Fibroblast of pulmonary artery (primary cell): Measurements from ENCODE around the gene SYT2.
A peak's percentile ranks its signal among the peaks of the same experiment; 100 is the strongest.

ENCODE experiments used
- DNase-seq: peaks from one replicate; pipeline ENCODE4 v3.0.0-alpha.2; 2010; ENCODE audit warnings: low read depth
- H3K4me3 ChIP-seq: replicated peaks from 2 replicates; pipeline ENCODE4 v1.5.1; 2011; ENCODE audit warnings: low read depth, mild to moderate bottlenecking, control low read depth, low read length, moderate library complexity
- CTCF ChIP-seq: IDR thresholded peaks from 2 replicates; pipeline ENCODE4 v1.5.1; 2011; ENCODE audit warnings: mild to moderate bottlenecking, control low read depth, low read length, inconsistent platforms; ENCODE audit errors: missing control alignments

Gene SYT2

GRCh38 chr1:202694314-202694713 is 15.9 kb downstream of the SYT2 start:
- TF ChIP-seq CTCF: no peak
- H3K4me3 ChIP-seq: no peak overlapping the region
- no peak for DNase-seq

DNA sequence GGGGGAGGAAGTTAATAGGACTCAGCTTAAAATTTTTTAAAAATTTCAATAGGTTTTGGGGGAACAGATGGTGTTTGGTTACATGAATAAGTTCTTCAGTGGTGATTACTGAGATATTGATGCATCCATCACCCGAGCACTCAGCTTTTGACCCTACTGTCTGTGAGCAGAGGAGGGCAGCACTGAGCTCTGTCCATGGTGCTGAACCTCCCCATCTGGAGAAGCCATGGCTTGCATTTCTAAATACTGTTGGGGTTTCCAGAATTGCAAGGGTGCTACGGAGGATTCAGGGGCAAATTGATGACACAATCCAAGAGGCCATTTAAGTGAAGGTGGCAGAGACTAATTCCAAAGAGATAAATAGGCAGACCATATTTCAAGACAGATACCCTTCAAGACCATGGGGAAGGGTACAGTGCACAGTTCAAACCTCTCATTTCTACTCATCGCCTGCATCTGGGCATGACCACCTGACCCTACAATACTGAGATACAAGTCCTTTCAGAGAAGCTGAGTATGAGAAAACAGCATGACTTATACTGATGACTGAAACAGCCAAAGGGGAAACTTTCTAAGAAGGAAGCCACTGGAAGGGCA is 17.2 kb downstream of the SYT2 start:
- peak; percentile 80 for DNase-seq
- no peak overlapping the region for H3K4me3 ChIP-seq
- peak; percentile 41 for TF ChIP-seq CTCF

DNA sequence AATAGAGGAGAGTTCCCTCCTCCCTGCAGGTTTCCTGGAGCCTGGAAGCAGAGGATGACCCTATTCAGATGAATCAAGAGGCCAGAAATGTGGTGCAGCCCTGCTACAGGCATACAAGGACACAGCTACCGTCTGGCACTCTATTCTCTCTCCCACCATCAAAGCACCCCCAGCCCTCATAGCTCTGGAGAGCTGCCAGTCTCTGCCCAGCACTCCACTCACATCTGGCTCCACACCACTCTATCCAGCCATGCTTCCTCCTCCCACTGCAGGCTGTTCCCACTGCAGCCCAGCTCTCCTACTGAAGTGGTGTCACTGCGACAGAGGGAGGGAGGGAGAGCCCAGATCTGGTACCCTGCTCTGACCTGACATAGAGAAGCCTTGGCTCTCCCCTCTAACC is 18.4 kb downstream of the SYT2 start:
- DNase-seq: no peak
- no peak overlapping the region for H3K4me3 ChIP-seq
- TF ChIP-seq CTCF: no peak

- no peak for DNase-seq
- TF ChIP-seq CTCF: no peak
- H3K4me3 ChIP-seq: no peak overlapping the region
Observed at GRCh38 chr1:202689493-202690342, 20.5 kb downstream of the SYT2 start.

GRCh38 chr1:202689082-202689481 is 21.2 kb downstream of the SYT2 start:
- DNase-seq: no peak
- no peak for TF ChIP-seq CTCF
- H3K4me3 ChIP-seq: no peak overlapping the region

DNA sequence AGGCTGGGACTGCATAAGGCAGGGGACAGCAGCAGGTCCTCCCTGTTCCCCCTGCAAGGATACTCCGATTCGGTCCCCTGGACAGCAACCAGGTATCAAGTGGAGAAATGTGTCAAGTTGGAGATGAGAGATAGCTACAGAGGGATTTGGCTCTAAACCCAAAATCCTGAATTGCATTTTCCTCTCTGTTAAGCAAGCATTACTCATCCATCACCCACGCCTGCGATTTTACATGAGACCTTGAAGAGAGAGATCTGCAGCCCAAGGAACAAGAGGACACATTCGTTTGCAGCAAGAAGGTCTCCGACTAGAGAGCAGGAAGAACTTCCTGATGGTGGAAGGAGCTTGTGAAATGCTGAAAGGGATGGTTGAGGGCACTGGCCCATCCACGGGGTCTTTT is 21.9 kb downstream of the SYT2 start:
- DNase-seq: peak; percentile 6
- no peak for TF ChIP-seq CTCF
- no peak overlapping the region for H3K4me3 ChIP-seq

DNA sequence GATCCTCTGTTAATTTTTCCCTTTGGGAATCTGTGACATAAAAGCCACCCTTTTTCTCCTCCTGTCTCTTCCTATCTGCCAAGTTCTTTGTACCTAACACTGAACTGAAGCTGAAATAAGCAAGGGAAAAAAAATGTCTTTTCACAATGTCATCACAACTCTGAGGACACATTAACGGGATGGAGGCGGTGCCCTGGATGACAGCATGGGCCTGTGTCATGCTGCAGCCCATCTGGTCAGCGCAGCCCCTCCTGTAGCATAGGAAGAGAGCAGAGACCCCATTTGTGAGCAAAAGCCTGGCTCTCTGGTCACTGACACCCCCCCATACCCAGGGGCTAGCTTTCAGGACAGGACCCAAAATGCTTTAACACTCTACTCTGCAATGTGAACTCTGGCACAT is 22.5 kb downstream of the SYT2 start:
- no peak for DNase-seq
- no peak overlapping the region for H3K4me3 ChIP-seq
- TF ChIP-seq CTCF: no peak
